HK-2 (cell line): ENCODE data around the gene ZNF212.

ENCODE experiments used
- DNase-seq: peaks from one replicate; pipeline ENCODE4 v3.0.0-alpha.2; 2018; ENCODE audit not compliant: unreplicated experiment

The ZNF212 gene

DNA sequence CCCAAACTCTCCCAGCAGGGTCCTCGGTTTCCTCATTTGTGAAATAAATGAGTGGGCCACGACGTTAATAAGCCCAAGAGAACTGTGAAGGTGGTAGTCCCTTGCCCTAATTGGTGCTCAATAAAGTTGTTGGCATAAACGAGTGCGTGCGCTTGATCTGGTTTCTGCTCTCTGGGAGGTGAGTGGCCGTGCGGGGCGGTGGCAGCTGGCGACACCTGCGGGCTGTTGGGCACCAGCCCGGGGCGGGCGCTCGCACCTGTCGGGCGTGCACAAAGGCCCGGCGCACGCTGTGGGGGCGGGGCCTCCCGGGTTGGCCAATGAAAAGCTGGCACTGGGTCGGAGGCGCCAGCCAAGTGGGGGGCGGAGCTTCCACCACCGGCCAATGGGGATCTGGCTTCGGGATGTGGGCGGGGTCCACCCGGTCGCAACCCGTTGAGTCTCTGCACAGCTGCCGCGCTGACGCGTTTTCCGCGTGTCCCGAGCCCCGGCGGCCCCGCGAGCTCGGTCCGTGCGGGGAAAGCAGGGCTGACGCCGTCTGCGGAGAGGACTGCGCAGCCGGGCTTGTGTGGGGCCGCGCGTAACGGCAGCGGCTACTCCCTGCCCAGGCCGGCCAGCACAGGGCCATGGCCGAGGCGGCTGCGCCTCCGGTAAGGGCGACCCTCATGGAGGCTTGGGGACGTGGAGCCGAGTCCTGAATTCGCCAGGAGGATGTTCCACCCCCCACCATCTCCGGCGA, 45.6 kb downstream of the ZNF212 start:
- DNase-seq = peak; percentile 98

DNA sequence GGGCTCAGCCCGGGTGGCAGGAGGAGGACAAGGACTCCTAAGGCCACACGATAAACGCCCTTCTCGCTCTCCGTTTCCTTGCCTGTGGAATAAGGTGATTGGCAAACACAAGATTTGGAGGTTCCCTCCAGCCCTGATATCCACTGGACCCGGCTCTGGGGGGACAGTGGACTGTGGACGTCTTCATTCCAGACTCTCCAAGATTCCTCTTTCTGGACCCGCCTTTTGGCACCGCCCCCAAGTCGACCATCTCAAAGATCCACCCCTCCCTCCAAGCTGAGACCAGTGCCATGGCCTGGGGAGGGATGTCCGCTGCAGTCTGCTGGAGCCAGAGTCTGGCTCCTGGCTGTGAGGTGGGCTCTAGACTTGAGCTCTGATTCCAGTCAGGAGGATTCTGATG, 46.2 kb downstream of the ZNF212 start:
- DNase-seq = peak; percentile 50

DNA sequence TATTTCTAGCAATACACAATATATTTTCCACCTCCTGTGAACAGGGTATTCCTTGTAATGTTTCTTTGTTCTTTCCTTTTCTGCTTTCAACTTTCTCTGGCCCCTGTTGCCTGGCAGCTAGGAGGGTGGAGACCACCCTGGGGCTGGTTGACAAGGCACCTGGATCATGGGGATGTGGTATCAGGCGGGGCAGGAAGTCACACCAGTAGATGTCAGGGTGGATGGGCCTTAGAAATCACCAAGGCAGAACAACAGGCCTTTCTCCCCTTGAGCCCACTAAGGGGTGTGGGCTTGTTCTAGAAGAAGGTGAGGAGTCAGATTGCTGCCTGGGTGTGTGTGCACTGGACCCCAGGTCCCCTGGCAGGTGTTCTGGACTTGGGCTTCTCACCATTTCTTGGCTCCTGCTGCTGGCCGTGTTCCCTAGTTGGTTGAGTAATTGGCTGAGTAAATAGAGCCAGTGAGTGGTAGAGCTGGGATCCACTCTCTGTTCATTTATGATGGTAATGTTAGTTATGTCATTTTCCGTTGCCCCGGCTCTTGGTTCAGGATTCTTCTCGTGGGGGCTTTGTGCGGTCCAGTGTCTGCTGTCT, 47.5 kb downstream of the ZNF212 start:
- DNase-seq = no peak

DNA sequence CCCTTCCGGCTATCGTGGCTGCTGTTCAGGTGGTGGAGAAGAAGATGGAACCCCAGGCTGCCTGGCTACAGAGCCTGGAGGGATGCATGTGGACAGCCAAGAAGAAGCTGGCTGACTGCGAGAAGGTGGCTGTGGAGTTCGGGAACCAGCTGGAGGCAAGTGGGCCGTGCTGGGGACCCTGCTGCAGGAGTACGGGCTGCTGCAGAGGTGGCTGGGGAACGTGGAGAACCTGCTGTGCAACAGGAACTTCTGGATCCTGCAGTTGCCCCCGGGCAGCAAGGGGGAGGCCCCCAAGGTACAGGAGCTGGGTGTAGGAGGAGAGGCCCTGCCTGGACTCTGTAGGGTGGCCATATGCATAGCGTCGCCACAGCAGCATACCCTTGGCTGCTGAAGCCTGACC, 48.2 kb downstream of the ZNF212 start:
- no peak for DNase-seq

DNA sequence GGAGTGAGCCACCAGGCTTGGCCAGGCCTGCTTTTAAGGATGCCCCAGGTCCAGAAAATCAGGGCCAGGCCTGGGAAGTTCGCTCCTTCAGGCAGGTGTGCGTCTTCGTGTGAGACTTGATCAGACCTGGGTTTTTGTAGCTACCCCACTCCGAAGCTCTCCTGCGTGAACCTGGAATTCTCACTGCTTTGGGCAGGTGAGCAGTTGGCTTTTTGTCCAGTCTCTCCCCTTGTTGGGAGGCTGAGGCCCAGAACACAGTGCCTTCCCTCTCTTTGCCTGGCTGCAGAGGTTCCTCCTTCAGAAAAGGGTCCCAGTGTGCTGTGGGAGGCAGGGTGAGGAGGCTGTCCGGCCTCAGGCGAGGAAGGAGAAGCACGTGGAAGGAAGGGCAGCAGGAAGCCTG, 49.8 kb downstream of the ZNF212 start:
- no peak for DNase-seq

DNA sequence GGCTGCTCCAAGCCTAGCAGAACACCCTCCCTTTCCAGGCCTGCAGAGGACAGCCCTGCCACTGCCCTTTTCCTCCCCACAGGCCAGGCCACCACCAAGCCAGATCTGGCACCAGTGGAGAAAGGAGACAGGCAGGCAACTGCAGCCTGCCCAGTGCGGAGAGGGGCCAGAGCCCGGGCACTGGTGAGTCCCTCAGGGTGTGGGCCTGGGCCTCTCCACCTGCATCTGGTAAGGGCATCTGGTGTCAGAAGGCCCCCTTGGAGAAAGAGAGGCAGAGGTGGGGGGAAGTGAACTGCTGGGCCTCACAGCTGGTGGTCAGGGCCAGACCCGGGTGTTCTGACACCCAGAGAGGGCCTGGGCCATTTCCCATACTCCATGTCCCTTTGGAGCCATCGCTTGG, 50.4 kb downstream of the ZNF212 start:
- DNase-seq = no peak

DNA sequence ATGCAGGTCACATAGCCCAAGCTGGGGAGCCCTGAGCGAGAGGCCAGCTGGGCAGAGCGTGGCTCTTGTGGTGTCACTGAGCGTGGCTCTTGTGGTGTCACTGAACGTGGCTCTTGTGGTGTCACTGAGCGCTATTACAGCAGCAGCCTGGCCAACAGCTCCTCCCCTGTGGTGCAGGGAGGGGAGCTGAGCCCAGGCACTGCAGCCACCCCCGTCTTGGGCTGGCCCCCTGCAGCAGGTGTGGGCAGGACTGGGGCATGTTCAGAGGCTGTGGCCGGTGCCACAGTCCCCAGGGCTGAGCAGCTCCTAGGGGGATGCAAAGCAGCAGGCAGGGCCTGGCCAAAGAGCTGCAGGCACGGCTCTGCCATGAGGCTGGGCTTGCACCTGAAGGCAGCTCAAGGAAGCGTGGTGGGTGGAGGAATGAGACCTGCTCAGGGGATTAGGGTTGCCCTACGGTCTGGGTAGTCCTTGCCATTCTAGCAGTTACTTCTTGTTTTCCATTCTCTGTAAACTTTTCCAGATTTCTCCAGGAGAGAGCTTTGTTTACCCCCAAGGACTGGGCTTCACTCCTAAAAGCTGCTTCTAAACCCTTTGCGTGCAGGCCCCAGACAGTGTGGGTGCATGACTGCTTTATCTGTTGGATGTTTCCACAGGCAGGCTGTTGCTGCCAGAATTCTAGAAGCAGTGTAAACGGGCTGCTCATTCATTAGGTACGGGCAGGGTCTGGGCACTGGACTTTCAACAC, 51.8 kb downstream of the ZNF212 start:
- DNase-seq = no peak

DNA sequence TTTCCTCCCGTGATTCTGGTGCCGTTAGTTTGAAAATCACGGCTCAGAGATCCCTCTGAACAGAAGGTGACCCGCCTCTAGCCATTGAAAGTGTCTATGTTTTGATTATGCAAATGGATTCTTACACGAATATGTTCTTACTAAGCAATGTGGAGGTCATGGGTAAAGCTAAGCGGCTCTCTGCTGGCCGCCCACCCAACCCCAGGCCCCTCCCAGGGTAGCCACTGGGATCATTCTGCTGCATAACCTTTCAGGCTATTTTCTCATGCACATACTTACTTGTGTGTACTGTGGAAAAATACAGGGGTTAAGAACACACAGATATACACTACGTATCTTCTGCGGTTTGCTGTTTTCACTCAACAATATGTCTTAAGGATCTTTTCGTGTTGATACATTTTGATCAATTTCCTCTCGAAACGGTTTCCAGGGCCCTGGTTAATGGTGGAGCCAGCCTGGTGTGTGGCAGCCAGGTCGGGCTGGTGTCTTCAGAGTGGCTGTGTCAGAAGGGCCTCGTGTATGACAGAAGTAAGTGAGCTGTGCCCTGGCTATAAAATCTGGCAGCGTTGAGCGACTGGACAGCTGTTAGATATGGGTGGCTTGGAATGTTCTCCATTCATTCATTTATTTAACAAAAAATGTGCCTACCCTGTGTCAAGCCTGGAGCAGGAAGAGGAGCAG, 52.5 kb downstream of the ZNF212 start:
- no peak for DNase-seq

DNA sequence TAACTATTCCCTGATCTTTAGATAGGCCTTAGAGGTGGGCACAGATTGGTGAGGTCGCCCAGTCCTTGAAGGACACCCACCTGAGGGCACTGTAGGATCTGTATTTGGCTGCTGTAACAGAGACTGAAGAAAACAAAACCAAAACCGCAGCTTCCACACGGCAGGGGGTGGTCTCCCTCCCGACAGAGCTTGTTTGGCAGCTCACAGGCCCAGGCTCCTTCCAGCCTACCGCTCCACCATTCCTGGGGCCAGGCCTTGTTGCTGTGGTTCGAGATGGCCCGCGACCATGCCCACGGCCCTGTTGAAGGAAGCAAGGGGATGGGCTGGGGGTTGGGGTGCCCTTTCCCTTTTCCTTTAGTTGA, 53.0 kb downstream of the ZNF212 start:
- no peak for DNase-seq

DNA sequence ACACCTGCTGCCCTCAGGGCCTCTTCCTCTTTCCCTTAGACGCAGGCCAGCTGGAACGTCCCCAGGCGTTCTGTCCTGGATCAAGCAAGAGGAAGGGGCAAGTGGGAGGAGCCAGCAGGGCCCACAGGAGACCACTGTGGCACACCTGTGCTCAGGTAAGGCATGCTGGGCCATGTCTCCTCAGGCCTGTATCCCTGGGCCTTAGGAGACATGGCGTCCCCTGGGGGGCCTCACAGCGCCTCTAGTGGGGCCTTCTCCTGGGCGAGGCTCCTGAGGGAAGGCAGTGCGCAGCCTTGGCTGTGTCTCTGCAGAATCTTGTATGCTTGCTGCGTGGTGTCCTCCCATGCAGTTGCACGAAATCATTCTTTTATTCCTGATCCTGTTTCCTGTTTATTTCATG, 53.9 kb downstream of the ZNF212 start:
- no peak for DNase-seq

DNA sequence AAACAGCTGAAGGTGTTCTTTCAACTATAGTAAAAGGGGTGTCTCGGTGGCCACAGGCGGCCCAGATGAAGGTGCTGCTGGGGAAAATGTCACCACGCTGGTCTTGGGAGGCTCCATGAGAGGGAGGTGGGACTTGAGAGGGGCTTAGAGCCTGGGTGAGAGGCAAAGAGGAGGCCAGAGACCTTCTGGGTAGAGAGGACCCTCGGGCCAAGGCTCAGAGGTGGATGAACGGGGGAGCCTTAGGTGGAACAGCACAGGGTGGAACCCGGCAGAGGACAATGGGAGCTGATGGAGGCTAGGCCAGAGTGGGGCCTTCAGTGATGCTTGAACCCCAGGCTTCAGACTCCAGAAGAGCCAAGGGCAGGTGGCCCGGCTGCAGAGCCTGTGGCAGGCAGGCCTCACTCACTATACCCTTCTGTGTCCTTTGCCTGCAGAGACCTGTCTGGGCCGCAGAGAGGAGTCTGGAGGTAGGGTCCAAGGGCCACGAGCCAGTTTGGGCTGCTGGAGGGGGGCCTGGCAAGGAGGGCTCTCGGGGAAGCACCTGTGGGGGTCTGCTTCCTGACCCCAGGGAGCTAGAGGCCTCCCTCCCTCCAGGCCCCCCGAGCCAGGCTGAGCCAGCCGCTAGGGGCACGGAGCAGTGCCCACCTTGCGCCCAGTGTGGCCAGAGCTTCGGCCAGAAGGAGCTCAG, 54.6 kb downstream of the ZNF212 start:
- no peak for DNase-seq

DNA sequence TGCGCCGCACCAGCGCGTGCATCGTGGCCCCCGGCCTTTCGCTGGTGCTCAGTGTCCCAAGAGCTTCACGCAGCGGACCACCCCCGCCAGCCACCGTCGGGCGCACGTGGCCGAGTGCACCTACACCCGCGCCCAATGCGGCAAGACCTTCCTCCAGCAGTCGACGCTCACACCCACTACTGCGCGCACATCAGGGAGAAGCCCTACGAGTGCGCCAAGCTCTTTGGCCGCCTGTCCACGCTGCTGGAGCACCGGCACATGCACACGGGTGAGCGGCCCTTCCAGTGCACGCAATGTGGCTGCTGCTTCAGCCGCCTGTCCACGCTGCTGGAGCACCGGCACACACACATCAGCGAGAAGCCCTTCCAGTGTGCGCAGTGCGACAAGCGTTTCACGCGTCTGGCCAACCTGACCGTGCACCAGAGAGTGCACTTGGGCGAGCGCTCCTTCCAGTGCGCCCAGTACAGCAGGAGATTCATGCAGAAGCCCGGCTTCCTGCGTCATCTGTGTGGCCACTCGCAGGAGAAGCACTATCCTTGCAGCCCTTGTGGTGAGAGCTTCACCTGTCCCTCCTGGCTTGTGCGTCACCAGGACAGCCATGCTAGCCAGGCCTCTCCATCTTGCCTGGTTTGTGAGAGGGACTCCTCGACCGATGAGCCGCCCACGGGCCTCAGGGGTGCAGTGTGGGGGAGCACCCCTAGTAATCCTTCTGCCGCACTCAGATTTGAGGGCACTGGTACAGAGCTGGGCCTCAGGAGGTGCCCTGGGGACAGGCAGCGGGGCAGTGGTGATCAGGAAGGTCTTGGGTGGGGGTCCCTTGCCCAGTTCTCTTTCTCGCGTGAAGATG, 55.4 kb downstream of the ZNF212 start:
- DNase-seq = no peak

DNA sequence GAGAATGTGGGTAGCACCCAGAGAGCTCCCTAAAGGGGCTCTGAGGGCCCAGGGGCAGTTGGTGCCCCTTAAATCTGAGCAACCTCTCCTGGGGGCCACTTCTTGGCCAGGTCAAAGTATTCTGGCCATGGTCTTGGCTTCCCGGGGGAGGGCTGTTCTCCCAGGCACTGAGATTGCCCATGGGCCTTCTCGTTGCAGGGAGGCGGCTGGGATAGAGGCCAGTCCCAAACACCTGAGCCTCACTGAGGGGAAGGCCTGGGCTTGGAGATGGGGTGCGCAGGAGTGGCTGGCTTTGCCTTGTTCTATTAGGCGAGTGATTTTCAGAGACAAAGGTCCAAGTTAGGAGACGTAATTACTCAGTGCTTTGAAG, 56.0 kb downstream of the ZNF212 start:
- DNase-seq = no peak

DNA sequence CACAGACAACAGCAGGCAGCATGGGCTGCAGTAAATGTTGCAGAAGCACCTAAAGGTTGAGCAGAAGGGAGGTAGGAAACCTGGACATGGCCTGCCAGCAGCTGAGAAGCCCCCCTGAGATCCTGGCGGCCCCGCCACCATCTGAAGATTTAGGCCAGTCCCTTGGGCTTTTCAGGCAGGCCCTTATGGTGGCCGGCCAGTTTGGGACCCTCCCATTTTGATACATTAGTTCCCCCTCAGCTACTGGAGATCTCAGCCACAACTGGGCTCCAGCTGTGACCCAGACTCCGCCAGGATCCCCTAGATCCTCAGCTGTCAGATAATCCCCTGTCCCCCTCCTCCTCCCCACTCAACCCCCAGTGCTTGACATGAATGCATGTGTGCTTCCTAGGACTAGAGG, 56.9 kb downstream of the ZNF212 start:
- no peak for DNase-seq

DNA sequence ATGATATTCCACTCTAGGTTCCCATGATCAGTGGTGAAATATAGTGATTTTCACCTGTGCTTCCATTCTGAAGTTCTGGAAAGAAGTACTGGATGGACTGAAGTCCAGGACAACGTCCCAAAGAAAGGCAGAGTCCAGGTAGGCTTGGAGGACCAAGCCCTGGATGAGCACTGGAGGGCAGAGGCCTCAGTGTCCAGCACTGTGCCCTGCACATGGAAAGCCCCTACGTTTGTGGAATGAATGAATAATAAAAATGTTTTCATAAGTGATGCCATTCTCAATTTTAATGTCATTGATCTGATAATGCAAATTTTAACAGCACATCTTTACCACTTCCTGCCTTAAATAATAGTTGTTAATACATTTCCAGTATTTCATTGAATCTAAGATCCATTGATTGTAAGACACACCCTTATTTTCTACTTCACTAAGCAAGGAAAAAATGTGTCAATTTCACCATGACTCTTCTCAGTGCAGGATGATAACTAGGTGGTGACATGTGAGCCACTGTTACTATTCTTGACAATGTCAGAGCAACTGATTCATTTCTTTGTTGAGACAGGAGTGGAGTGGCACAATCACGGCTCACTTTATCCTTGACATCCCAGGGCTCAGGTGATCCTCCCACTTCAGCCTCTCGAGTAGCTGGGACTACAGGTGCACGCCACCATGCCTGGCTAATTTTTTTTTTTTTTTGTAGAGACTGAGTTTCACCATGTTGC, 57.7 kb downstream of the ZNF212 start:
- DNase-seq = no peak

DNA sequence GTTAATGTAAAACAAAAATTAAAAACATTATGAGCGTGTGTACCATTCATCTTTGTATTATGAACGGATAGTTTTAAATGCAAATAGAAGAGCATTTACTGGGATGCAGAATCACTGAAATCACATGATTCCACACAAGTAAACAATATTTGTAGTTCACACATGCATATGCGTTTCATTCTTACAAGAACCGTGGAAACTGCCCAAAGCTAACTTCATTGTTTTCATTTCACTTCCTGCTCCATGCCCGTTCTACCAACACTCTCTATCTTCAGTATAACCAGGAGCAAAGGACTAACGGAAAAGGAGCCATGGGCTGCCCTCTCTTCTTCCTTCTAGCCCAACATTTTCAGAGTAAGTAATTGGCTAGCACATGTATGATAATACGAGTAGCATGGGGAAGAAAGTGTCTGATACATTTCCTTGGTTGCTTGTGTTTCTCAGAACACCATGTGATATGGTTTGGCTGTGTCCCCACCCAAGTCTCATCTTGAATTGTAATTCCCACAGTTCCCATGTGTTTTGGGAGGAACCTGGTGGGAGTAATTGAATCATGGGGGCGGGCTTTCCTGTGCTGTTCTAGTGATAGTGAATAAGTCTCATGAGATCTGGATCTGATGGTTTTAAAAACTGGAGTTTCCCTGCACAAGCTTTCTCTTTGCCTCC, 61.3 kb downstream of the ZNF212 start:
- no peak for DNase-seq

DNA sequence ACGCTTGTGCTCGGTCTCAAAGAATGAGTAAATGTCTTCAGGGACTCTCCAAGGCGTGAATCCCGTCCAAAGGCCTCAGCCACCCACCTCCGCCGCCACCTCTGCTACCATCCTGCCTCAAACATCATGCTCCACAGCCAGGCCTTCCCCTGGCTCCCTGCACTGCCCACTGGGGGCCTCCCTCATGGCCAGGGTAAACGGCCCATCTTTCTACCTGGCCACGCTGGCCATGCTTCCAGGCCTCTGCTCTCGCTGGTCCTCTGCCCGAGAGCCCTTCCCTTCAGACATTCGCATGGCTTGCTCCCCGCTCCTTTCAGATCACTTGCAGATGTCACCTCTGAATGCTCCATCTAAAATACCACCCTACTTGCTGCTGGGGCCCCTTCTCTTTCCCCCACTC, 62.8 kb downstream of the ZNF212 start:
- DNase-seq = no peak

DNA sequence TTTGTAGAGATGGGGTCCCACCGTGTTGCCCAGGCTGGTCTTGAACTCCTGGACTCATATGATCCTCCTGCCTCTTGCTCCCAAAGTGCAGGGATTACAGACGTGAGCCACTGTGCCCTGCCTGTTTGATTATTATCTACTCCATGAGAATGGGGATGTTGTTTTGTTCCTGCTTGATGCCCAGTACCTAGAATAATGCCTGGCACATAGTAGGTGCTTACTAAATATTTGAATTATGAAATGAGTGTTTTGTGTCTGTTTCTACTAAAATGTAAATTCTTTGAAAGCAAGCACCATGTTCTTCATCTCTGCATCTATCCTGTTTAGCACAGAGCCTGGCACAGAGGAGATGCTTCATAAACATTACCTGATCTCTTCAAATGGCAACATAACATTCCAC, 63.4 kb downstream of the ZNF212 start:
- no peak for DNase-seq

DNA sequence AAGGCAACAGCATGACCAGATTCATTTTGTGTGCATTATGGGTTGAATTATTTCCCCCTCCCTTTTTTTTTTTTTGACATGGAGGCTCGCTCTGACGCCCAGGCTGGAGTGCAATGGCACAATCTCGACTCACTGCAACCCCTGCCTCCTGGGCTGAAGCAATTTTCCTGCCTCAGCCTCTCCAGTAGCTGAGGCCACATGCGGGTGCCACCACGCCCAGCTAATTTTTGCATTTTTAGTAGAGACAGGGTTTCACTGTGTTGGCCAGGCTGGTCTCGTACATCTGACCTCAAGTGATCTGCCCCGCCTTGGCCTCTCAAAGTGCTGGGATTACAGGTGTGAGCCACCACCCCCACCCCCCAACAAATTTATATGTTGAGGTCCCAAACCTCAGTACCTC, 64.6 kb downstream of the ZNF212 start:
- no peak for DNase-seq
